AG08395 (cell line): ENCODE data around the gene FMNL3.

ENCODE experiments used
- DNase-seq: peaks from one replicate; pipeline ENCODE4 v3.0.0; 2012; ENCODE audit warnings: mixed read lengths, low spot score

The FMNL3 gene

DNA sequence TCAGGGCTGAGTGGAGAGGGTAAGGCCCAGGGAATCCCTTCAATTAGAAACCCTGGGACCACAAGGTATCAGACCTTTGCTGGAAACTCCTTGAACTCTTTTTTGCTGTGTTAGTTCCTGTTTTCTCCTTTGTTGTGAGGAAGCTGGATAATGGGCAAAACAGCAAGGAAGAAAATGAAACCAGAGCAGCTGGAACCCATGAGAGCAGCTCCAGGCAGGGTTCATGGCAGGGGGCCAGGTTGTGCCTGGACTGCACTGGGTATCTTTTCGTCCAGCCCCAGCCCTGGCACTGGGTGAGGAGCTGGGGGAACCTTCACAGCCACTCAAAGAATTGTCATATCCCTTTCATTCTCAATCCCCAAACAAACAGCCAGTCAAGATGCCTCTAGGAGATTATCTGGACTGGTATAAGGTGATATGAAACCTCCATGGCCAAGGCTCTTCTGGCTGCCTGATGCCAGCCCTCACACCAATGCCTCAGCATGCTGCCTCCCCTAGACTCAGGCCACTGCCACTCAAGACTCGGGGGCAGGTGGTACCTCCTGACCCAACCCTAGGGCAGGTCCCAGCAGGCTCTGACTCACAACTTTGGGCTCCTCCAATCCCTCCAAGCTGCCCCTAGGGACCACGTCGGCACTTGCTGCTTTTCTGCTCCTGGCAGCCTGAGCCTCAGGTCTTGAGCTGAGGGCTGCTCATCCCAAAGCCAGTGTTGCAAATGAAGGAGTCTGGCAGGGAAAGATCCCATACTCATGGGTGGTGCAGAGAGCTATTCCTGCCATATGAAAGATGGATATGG lies 118.3 kb downstream of the FMNL3 start:
- DNase-seq: no peak

DNA sequence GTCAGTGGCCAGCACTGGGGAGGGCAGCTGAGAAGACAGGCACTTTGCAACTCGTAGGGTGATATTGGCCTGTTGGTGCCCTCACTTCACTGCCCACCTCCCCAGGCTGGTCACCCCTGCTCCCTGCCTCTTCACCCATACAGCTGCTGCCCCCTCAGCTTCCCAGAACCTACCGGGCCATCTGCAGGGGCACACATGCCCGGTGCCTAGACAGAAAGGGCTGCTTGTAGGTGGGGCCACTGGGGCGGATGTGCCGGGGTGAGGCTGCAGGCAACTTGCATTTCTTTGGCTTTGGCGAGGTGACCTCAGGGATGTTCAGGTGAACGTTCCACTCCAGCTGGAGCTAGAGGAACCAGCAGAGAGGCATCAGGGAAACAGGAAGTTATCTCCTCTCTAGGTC lies 118.9 kb downstream of the FMNL3 start:
- no peak for DNase-seq

DNA sequence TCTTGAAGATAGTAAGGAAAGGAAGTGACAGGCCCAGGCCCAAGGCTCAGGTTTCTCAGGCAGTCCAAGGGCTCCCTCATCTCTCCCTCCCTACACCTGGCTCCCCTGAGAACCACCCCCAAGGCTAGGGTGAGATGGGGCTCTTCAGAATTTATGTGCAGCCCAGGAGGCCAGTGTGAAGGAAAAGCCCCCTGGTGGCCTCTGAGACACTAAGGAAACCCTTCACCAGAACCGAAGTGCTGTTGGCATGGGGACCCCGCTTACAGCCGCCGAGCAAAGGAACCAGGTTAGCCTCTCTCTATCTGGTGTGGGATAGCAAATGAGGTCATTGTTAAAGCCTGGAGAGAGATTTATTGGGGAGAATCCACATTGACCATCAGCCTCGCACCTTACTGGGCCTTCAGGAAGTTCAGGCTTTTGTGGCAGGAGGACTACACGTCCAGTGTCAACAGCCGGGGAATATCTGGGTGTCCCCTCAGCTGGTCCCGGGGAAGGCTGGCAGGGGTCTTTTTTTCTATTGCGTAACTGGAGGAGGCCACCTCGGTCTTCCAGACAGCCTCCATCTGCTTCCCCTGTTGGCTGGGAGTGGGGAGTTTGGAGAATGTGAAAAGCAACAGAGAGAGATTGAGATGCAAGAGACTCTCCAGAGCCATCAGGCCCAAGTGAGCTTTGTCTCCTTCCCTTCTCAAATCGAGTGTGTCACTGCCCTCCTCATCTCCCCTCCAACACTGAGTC lies 119.9 kb downstream of the FMNL3 start:
- no peak for DNase-seq
